ENCODE data around the gene RGL3. TPM values are rescaled to one million over a fixed set of nuclear protein-coding genes. Genes with fewer than 3 reads are reported as not detected.

RGL3 gene
- total RNA-seq, 1 experiment from 2014 or later: 65.9 TPM

DNA sequence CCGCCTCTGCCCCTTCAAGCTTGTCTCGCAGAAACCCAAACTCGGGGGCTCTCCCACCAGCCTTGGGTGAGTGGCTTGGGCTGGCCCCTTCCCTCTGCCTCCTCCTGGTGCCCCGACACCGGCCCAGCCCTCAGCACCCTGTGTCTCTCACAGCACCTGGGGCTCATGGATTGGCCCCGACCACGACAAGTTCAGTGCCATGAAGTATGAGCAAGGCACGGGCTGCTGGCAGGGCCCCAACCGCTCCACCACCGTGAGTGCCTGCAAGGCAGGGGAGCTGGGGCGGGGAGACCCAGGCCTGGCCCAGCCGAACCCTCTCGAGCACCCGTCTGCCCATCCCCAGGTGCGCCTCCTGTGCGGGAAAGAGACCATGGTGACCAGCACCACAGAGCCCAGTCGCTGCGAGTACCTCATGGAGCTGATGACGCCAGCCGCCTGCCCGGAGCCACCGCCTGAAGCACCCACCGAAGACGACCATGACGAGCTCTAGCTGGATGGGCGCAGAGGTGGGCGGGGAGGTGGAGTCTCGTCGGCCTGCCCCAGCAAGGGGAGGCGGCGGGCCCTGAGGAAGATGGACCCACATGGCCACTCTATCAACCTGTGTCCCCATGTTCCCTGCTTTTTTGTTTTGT is 29.9 kb upstream of the RGL3 start:
- Histone ChIP-seq H2BK5ac (ENCODE audit: insufficient read length, low read length) (no peak overlapping the region), H3K18ac (ENCODE audit: insufficient read length, low read depth, low read length) (no peak overlapping the region), H3K23me2 (ENCODE audit: insufficient read length, low read depth, low read length, poor library complexity, severe bottlenecking) (no peaks in the 10 kb centered on the region), H3K27me3 (ENCODE audit: insufficient read depth, low read length) (no peaks in the 10 kb centered on the region), H4K8ac (replicated peaks; ENCODE audit: insufficient read length, low read depth, low read length) (no peak overlapping the region), H3K23ac (ENCODE audit: insufficient read length, low read depth, low read length) (no peak overlapping the region), H3K79me2 (ENCODE audit: insufficient read depth, low read length) (no peaks in the 10 kb centered on the region), H3K56ac (ENCODE audit: insufficient read length, low read depth, low read length) (no peak overlapping the region), H3K9me3 (ENCODE audit: control insufficient read depth, low read depth, low read length) (no peaks in the 10 kb centered on the region), H3K14ac (ENCODE audit: insufficient read depth, low read length) (no peak overlapping the region; the same call in 1 of the 2 replicates), H3K9ac (ENCODE audit: extremely low read depth, insufficient read length, low read length) (no peak overlapping the region), H3K79me1 (ENCODE audit: insufficient read depth, low read depth, low read length, poor library complexity, severe bottlenecking) (no peaks in the 10 kb centered on the region), H4K5ac (ENCODE audit: insufficient read length, low read depth, low read length) (no peak overlapping the region), H2BK12ac (ENCODE audit: insufficient read length, low read depth, low read length) (no peak overlapping the region), H2BK15ac (ENCODE audit: low read depth, low read length) (no peak overlapping the region), H3K4me1 (ENCODE audit: insufficient read depth, low read length) (no peaks in the 10 kb centered on the region), H2BK120ac (ENCODE audit: low read depth, low read length, poor library complexity, severe bottlenecking) (no peak overlapping the region), H3K4ac (ENCODE audit: low read depth, low read length) (no peak overlapping the region), H4K20me1 (ENCODE audit: control insufficient read depth, insufficient read depth, insufficient read length) (no peaks in the 10 kb centered on the region), H3T11ph (ENCODE audit: low read length) (no peak overlapping the region), H2BK20ac (ENCODE audit: low read depth, low read length, poor library complexity, severe bottlenecking) (no peak overlapping the region), H2AFZ (ENCODE audit: low read length) (no peak overlapping the region), H3K27ac (ENCODE audit: insufficient read length, low read depth, low read length) (no peak overlapping the region), H2AK5ac (ENCODE audit: insufficient read length, low read length) (no peak overlapping the region), H4K91ac (ENCODE audit: insufficient read length, low read depth, low read length) (no peak overlapping the region), H3K4me2 (ENCODE audit: insufficient read depth, insufficient read length, low read length) (no peak overlapping the region)
- Mint-ChIP-seq H3K4me1 (peaks cover 15 to 29% of the 10 kb centered on the region in 2 experiments), H3K27ac (no peak overlapping the region), H3K9me3 (no peaks in the 10 kb centered on the region; a peak in 1 of 5 replicates), H3K27me3 (ENCODE audit: low read depth) (no peaks in the 10 kb centered on the region), H3K36me3 (ENCODE audit: insufficient read depth in 1 of 3, low read depth in 3 of 3) (peaks cover 9 to 43% (median 40%) of the 10 kb centered on the region in 3 experiments; a peak in 6 of 7 replicates), H3K4me3 (no peak overlapping the region; a peak in 1 of 5 replicates)
- no peak for TF ChIP-seq CTCF (conservative IDR thresholded peaks at IDR 0.05)
- no CpG with 5 or more reads among the region's 31 CpGs for WGBS (ENCODE audit: extremely low coverage, insufficient read length, low lambda C conversion rate)
- DNase-seq: no peak

Measured in H9 (cell line).